Mucosa of rectum (tissue), 2 donors: ENCODE data around the gene DNAJC8.
A peak's percentile ranks its signal among the peaks of the same experiment; 100 is the strongest.

Source experiments
- H3K27ac ChIP-seq, 2 donors: one replicate each; pipeline ENCODE4 v1.7.0; 2013; ENCODE audit warnings: inconsistent platforms in 2 of 2, low read depth in 2 of 2, low read length in 2 of 2
- H3K27me3 ChIP-seq, 2 donors: one replicate each; pipeline ENCODE4 v1.7.0; 2013; ENCODE audit warnings: low read length in 2 of 2; ENCODE audit not compliant: control insufficient read depth in 2 of 2, insufficient read depth in 2 of 2
- H3K36me3 ChIP-seq, 2 donors: one replicate each; pipeline ENCODE4 v1.7.0; 2013; ENCODE audit warnings: low read length in 2 of 2; ENCODE audit not compliant: control insufficient read depth in 2 of 2, insufficient read depth in 2 of 2
- H3K4me1 ChIP-seq, 2 donors: one replicate each; pipeline ENCODE4 v1.7.0; 2013; ENCODE audit warnings: low read length in 2 of 2, mild to moderate bottlenecking in 1 of 2; ENCODE audit not compliant: control insufficient read depth in 2 of 2, insufficient read depth in 2 of 2
- H3K4me3 ChIP-seq, 2 donors: one replicate each; pipeline ENCODE4 v1.7.0; 2013; ENCODE audit warnings: low read length in 2 of 2
- H3K9ac ChIP-seq, 2 donors: one replicate each; pipeline ENCODE4 v1.7.0; 2013; ENCODE audit warnings: low read length in 2 of 2, low read depth in 1 of 2, mild to moderate bottlenecking in 1 of 2
- H3K9me3 ChIP-seq, 2 donors: one replicate each; pipeline ENCODE4 v1.7.0; 2013; ENCODE audit warnings: low read length in 2 of 2; ENCODE audit not compliant: control insufficient read depth in 2 of 2
- donor health status: healthy.
- donor health status: Normal muscosa, but diverticular disease.

Gene DNAJC8

GRCh38 chr1:28241638-28242241, 8.9 kb upstream of the DNAJC8 start:
- Histone ChIP-seq H3K4me1 (peaks cover 31 to 33% of the 10 kb centered on the region in 2 donors), H3K27ac (no peak overlapping the region), H3K9ac (no peak overlapping the region)

GRCh38 chr1:28240024-28240423, 7.2 kb upstream of the DNAJC8 start:
- H3K4me1 ChIP-seq = peaks cover 26 to 33% of the 10 kb centered on the region in 2 donors
- peaks cover 5 to 9% of the 10 kb centered on the region in 2 donors for H3K36me3 ChIP-seq
- no peaks in the 10 kb centered on the region for H3K27me3 ChIP-seq
- H3K27ac ChIP-seq = no peak overlapping the region
- no peak overlapping the region for H3K4me3 ChIP-seq
- no peak overlapping the region for H3K9ac ChIP-seq
- no peaks in the 10 kb centered on the region for H3K9me3 ChIP-seq

More at GRCh38 chr1:28241638-28242241, 8.9 kb upstream of the DNAJC8 start:
- H3K9me3 ChIP-seq = no peaks in the 10 kb centered on the region
- H3K4me3 ChIP-seq = no peak overlapping the region
- H3K27me3 ChIP-seq = no peaks in the 10 kb centered on the region
- H3K36me3 ChIP-seq = peaks cover 5 to 9% of the 10 kb centered on the region in 2 donors

- no peak overlapping the region for H3K9ac ChIP-seq
- peaks cover 16 to 23% of the 10 kb centered on the region in 2 donors for H3K4me1 ChIP-seq
- H3K9me3 ChIP-seq = no peaks in the 10 kb centered on the region
- no peak overlapping the region for H3K27ac ChIP-seq
- H3K4me3 ChIP-seq = no peak overlapping the region
- no peaks in the 10 kb centered on the region for H3K27me3 ChIP-seq
- H3K36me3 ChIP-seq = peaks cover 5 to 9% of the 10 kb centered on the region in 2 donors
These were observed 6.2 kb upstream of the DNAJC8 start for GRCh38 chr1:28239004-28239403.

- Histone ChIP-seq H3K9me3 (no peaks in the 10 kb centered on the region), H3K27me3 (no peaks in the 10 kb centered on the region), H3K4me1 (peaks cover 9 to 20% of the 10 kb centered on the region in 2 donors), H3K36me3 (peaks cover 5 to 9% of the 10 kb centered on the region in 2 donors), H3K4me3 (peak overlapping the region; percentile 98 to 100), H3K27ac (peak overlapping the region; percentile 97), H3K9ac (peak overlapping the region; percentile 96 to 99)
These were observed 4.0 kb upstream of the DNAJC8 start for GRCh38 chr1:28236656-28237322.

- peaks cover 9 to 20% of the 10 kb centered on the region in 2 donors for H3K4me1 ChIP-seq
- H3K27me3 ChIP-seq = no peaks in the 10 kb centered on the region
- peaks cover 5 to 9% of the 10 kb centered on the region in 2 donors for H3K36me3 ChIP-seq
- peak within 1 kb of the TSS; percentile 97 for H3K27ac ChIP-seq
- H3K9ac ChIP-seq = peak within 1 kb of the TSS; percentile 96 to 99
- H3K4me3 ChIP-seq = peak within 1 kb of the TSS; percentile 98 to 100
- H3K9me3 ChIP-seq = no peaks in the 10 kb centered on the region
These were observed 3.2 kb upstream of the DNAJC8 start, which contains the start of gene ATP5IF1 for GRCh38 chr1:28235755-28236655. Gene ATP5IF1 (plus strand): TSS chr1:28236124. CDS start chr1:28236184, 60 bp downstream.

GRCh38 chr1:28233264-28233606, 406 bp upstream of the DNAJC8 start:
- Histone ChIP-seq H3K27ac (no peak overlapping the region), H3K4me3 (peak overlapping the region in 1 of 2 donors; percentile 97), H3K27me3 (no peaks in the 10 kb centered on the region), H3K9me3 (no peaks in the 10 kb centered on the region), H3K36me3 (peaks cover 6 to 14% of the 10 kb centered on the region in 2 donors), H3K4me1 (peaks cover 9 to 20% of the 10 kb centered on the region in 2 donors), H3K9ac (no peak overlapping the region)

- Histone ChIP-seq H3K27ac (no peak overlapping the region), H3K27me3 (no peaks in the 10 kb centered on the region), H3K9ac (no peak overlapping the region), H3K9me3 (no peaks in the 10 kb centered on the region), H3K4me1 (peaks cover 5 to 6% of the 10 kb centered on the region in 2 donors), H3K4me3 (no peak overlapping the region), H3K36me3 (peaks cover 11 to 17% of the 10 kb centered on the region in 2 donors)
These were observed 2.8 kb downstream of the DNAJC8 start for GRCh38 chr1:28229996-28230395.

GRCh38 chr1:28229089-28229488, 3.7 kb downstream of the DNAJC8 start:
- Histone ChIP-seq H3K4me3 (no peak overlapping the region), H3K36me3 (peaks cover 11 to 23% of the 10 kb centered on the region in 2 donors), H3K9ac (no peak overlapping the region), H3K9me3 (no peaks in the 10 kb centered on the region), H3K27ac (no peak overlapping the region), H3K4me1 (peaks cover 5 to 6% of the 10 kb centered on the region in 2 donors), H3K27me3 (no peaks in the 10 kb centered on the region)

GRCh38 chr1:28213315-28213714, 19.5 kb downstream of the DNAJC8 start:
- Histone ChIP-seq H3K27me3 (no peaks in the 10 kb centered on the region), H3K9ac (no peak overlapping the region), H3K4me3 (no peak overlapping the region), H3K9me3 (no peaks in the 10 kb centered on the region), H3K27ac (no peak overlapping the region), H3K4me1 (no peaks in the 10 kb centered on the region), H3K36me3 (peaks cover 23 to 36% of the 10 kb centered on the region in 2 donors)

GRCh38 chr1:28209700-28210099, 23.1 kb downstream of the DNAJC8 start:
- H3K27me3 ChIP-seq = no peaks in the 10 kb centered on the region
- H3K4me1 ChIP-seq = no peaks in the 10 kb centered on the region
- H3K9ac ChIP-seq = no peak overlapping the region
- H3K4me3 ChIP-seq = no peak overlapping the region
- no peaks in the 10 kb centered on the region for H3K9me3 ChIP-seq
- H3K27ac ChIP-seq = no peak overlapping the region
- peaks cover 23 to 49% of the 10 kb centered on the region in 2 donors for H3K36me3 ChIP-seq
